NOMO-1 (cell line): ENCODE measurements around the gene IRS4.

Experiments used
- DNase-seq, 2 experiments: peaks; one replicate each; lab custom pipeline; 2025; ENCODE audit not compliant: unreplicated experiment in 2 of 2; lab: John Stamatoyannopoulos, UW

IRS4 gene

GRCh38 chrX:108736509-108737479, at the start of gene IRS4:
TSS of gene IRS4 (minus strand) at chrX:108736563.
- DNase-seq, result no peak

- DNase-seq, result no peak
These were observed 36.2 kb upstream of the IRS4 start for GRCh38 chrX:108772549-108772948.

- no peak for DNase-seq
These were observed 27.2 kb upstream of the IRS4 start for GRCh38 chrX:108763559-108763958.

GRCh38 chrX:108740299-108740774, 4.0 kb upstream of the IRS4 start:
- no peak for DNase-seq

- no peak for DNase-seq
These were observed 1.4 kb upstream of the IRS4 start for GRCh38 chrX:108737754-108738153.

GRCh38 chrX:108735679-108736508, 469 bp downstream of the IRS4 start:
- no peak for DNase-seq

GRCh38 chrX:108735091-108735678, 1.2 kb downstream of the IRS4 start:
- DNase-seq, result no peak

- no peak for DNase-seq
These were observed 1.9 kb downstream of the IRS4 start for GRCh38 chrX:108734426-108734825.

- no peak for DNase-seq
These were observed 3.6 kb downstream of the IRS4 start for GRCh38 chrX:108732630-108733321.

- no peak for DNase-seq
These were observed 5.2 kb downstream of the IRS4 start for GRCh38 chrX:108731153-108731552.

GRCh38 chrX:108726748-108727147, 9.6 kb downstream of the IRS4 start:
- no peak for DNase-seq

- no peak for DNase-seq
These were observed 13.8 kb downstream of the IRS4 start for GRCh38 chrX:108722561-108722960.

- DNase-seq, result no peak
These were observed 23.5 kb downstream of the IRS4 start for GRCh38 chrX:108712886-108713285.

GRCh38 chrX:108704839-108705238, 31.5 kb downstream of the IRS4 start:
- no peak for DNase-seq

- DNase-seq, result no peak
These were observed 33.8 kb downstream of the IRS4 start for GRCh38 chrX:108702530-108702929.

- no peak for DNase-seq
These were observed 34.7 kb downstream of the IRS4 start for GRCh38 chrX:108701633-108702032.

- DNase-seq, result peak in 1 of 2 experiments; percentile 40
These were observed 37.0 kb downstream of the IRS4 start for GRCh38 chrX:108699368-108699767.

- DNase-seq, result no peak
These were observed 39.7 kb downstream of the IRS4 start for GRCh38 chrX:108696690-108697089.
